Activated naive CD8-positive, alpha-beta T cell treated with anti-CD3 and anti-CD28 coated beads, Interleukin-2, amount 10 ng/mL, durations not matched to agents 7 days and 5 days (primary cell): ENCODE results near the gene PRR4. TPM values are rescaled to one million over a fixed set of nuclear protein-coding genes. Genes with fewer than 3 reads are reported as not detected.

Experiments
- ATAC-seq: fragments of 150-1000 bp; cut with Tn5 transposase; one replicate; pipeline ENCODE4 v1.10.0; 2021; ENCODE audit warnings: low read depth, moderate library complexity
- POLR2A ChIA-PET: fragments of 350-600 bp; sonication (Branson Sonifier 250); formaldehyde crosslinking; loops from one replicate; lab custom pipeline; 2021; ENCODE audit warnings: antibody characterized with exemption; lab: Charles Lee
- DNase-seq: peaks from one replicate; pipeline ENCODE4 v3.0.0; 2021
- H3K27ac Mint-ChIP-seq: one replicate; pipeline ENCODE4 v1.8.0; 2022; ENCODE audit warnings: mild to moderate bottlenecking, mixed read lengths
- H3K27me3 Mint-ChIP-seq: one replicate; pipeline ENCODE4 v1.8.0; 2022; ENCODE audit warnings: mild to moderate bottlenecking, moderate library complexity, mixed read lengths
- H3K36me3 Mint-ChIP-seq: one replicate; pipeline ENCODE4 v1.8.0; 2021; ENCODE audit warnings: mild to moderate bottlenecking, mixed read lengths
- H3K4me1 Mint-ChIP-seq: one replicate; pipeline ENCODE4 v1.8.0; 2021; ENCODE audit warnings: mixed read lengths
- H3K4me3 Mint-ChIP-seq: one replicate; pipeline ENCODE4 v1.8.0; 2022; ENCODE audit warnings: mild to moderate bottlenecking, moderate library complexity, mixed read lengths
- H3K9me3 Mint-ChIP-seq: one replicate; pipeline ENCODE4 v1.8.0; 2021; ENCODE audit warnings: mixed read lengths
- total RNA-seq, 2 experiments: library from RNA; stranded (reverse); gene quantifications; one replicate each; pipeline ENCODE4 v1.2.3, GENCODE V29; 2021

Gene PRR4, protein sequence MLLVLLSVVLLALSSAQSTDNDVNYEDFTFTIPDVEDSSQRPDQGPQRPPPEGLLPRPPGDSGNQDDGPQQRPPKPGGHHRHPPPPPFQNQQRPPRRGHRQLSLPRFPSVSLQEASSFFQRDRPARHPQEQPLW
- 1 to 10 TPM; 1.2 to 1.6 TPM for total RNA-seq

GRCh38 chr12:10849425-10849878, at the start of gene PRR4:
TSS of gene PRR4 (minus strand) at chr12:10849475. CDS start at chr12:10849437, 38 bp downstream.
- DNase-seq, result no peak
- ATAC-seq, result peak; percentile 83
- H3K27me3 Mint-ChIP-seq, result no peaks in the 10 kb centered on the region
- POLR2A ChIA-PET, result interaction anchor here (3.8 kb wide), 1 partner anchor 322 kb away, joined by 16 read pairs; the partner anchor contains the start of gene SMIM10L1
- peak within 1 kb of the TSS; percentile 75 for H3K27ac Mint-ChIP-seq
- H3K4me1 Mint-ChIP-seq, result peaks cover 38% of the 10 kb centered on the region
- peak within 1 kb of the TSS; percentile 31 for H3K4me3 Mint-ChIP-seq
- H3K9me3 Mint-ChIP-seq, result peaks cover 19% of the 10 kb centered on the region
- peaks cover 52% of the 10 kb centered on the region for H3K36me3 Mint-ChIP-seq

- peaks cover 1% of the 10 kb centered on the region for H3K9me3 Mint-ChIP-seq
- H3K27ac Mint-ChIP-seq, result no peak overlapping the region
- POLR2A ChIA-PET, result no interaction called here
- H3K4me3 Mint-ChIP-seq, result no peak overlapping the region
- ATAC-seq (no peak), DNase-seq (no peak)
- H3K27me3 Mint-ChIP-seq, result no peaks in the 10 kb centered on the region
- H3K4me1 Mint-ChIP-seq, result peaks cover 3% of the 10 kb centered on the region
- H3K36me3 Mint-ChIP-seq, result peaks cover 15% of the 10 kb centered on the region
Measured at GRCh38 chr12:10896854-10897253, 47.6 kb upstream of the PRR4 start.

DNA sequence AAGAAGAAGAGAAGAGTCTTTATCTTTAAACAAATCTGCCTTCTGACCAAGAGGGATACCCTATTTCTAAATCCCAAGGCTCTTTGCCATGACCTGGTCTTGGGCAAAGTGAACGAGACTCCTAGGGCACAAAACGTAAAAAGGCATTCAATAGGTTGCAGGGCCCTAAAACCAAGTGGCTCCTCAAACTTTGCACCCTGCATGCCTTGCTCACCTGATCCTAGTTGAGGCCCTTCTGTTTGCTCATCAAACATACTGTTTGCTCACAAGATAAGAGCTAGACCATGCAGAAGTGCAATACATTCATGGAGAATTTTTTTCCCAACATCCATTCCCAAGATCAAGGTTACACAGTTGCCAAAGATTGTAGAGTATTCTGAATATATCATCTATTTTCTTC, 42.7 kb upstream of the PRR4 start:
- no peak for DNase-seq
- peaks cover 2% of the 10 kb centered on the region for H3K4me1 Mint-ChIP-seq
- POLR2A ChIA-PET, result no interaction called here
- H3K36me3 Mint-ChIP-seq, result peaks cover 21% of the 10 kb centered on the region
- no peaks in the 10 kb centered on the region for H3K27me3 Mint-ChIP-seq
- ATAC-seq, result no peak
- no peak overlapping the region for H3K4me3 Mint-ChIP-seq
- peaks cover 1% of the 10 kb centered on the region for H3K9me3 Mint-ChIP-seq
- H3K27ac Mint-ChIP-seq, result no peak overlapping the region

DNA sequence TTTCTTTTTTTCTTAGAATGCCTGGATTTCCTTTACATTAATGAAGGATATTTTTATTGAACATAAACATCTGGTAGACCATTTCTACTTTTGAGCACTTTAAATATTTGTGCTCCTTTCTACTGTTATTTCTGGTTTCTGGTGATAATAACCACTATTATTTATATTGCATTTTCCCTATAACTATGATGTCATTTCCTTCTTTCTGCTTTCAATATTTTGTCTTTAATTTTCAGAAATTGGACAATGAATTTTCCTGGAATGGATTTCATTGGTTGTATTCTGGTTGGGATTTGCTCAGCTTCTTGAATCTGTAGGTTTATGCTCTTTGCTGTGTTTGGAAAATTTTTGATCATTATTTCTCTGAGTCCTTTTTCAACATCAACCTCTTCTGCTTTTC, 40.0 kb upstream of the PRR4 start:
- Mint-ChIP-seq H3K4me3 (no peak overlapping the region), H3K27me3 (no peaks in the 10 kb centered on the region), H3K36me3 (peaks cover 17% of the 10 kb centered on the region), H3K4me1 (peaks cover 6% of the 10 kb centered on the region), H3K27ac (no peak overlapping the region), H3K9me3 (peaks cover 1% of the 10 kb centered on the region)
- POLR2A ChIA-PET, result no interaction called here
- no peak for ATAC-seq
- no peak for DNase-seq

- Mint-ChIP-seq H3K27me3 (no peaks in the 10 kb centered on the region), H3K4me3 (no peak within 1 kb of the TSS), H3K4me1 (peaks cover 5% of the 10 kb centered on the region), H3K36me3 (peaks cover 10% of the 10 kb centered on the region), H3K9me3 (no peaks in the 10 kb centered on the region), H3K27ac (no peak within 1 kb of the TSS)
- DNase-seq (no peak), ATAC-seq (no peak)
- POLR2A ChIA-PET, result no interaction called here
Measured at GRCh38 chr12:10884086-10884725, 34.9 kb upstream of the PRR4 start, which contains the start of gene PRH1. TSS of gene PRH1 (minus strand) at chr12:10884255. CDS start at chr12:10884217, 38 bp downstream.

DNA sequence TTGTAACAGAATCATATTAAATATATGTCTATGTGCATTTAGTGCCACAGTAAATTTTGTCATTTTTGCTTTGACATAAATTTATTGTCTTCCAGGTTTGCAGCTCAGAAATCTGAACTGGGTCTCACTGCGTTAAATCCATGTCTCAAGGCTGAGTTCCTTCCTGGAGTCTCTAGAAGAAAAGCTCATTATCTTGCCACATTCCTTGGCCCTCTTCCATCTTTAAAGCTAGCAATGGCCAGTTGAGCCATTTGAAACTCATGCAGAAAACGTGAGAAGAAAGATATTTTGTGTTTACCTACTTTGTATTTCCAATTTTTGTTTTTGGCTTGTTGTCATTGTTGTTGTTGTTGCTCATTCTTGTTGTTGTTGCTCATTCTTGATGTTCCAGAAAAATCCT, 24.1 kb upstream of the PRR4 start:
- Mint-ChIP-seq H3K9me3 (peaks cover 6% of the 10 kb centered on the region), H3K36me3 (peaks cover 27% of the 10 kb centered on the region), H3K27ac (no peak overlapping the region), H3K4me1 (no peaks in the 10 kb centered on the region), H3K4me3 (no peak overlapping the region), H3K27me3 (no peaks in the 10 kb centered on the region)
- POLR2A ChIA-PET, result no interaction called here
- ATAC-seq, result no peak
- DNase-seq, result no peak

GRCh38 chr12:10867381-10867780, 18.1 kb upstream of the PRR4 start:
- DNase-seq (no peak), ATAC-seq (no peak)
- Mint-ChIP-seq H3K9me3 (peaks cover 1% of the 10 kb centered on the region), H3K36me3 (peaks cover 8% of the 10 kb centered on the region), H3K27ac (no peak overlapping the region), H3K27me3 (no peaks in the 10 kb centered on the region), H3K4me1 (no peaks in the 10 kb centered on the region), H3K4me3 (no peak overlapping the region)
- POLR2A ChIA-PET, result no interaction called here

- H3K4me3 Mint-ChIP-seq, result no peak overlapping the region
- no peaks in the 10 kb centered on the region for H3K27me3 Mint-ChIP-seq
- DNase-seq, result no peak
- no peak overlapping the region for H3K27ac Mint-ChIP-seq
- peaks cover under 1% of the 10 kb centered on the region for H3K4me1 Mint-ChIP-seq
- POLR2A ChIA-PET, result no interaction called here
- peaks cover 23% of the 10 kb centered on the region for H3K36me3 Mint-ChIP-seq
- H3K9me3 Mint-ChIP-seq, result peaks cover 14% of the 10 kb centered on the region
- ATAC-seq, result no peak
Measured at GRCh38 chr12:10863512-10864218, 14.4 kb upstream of the PRR4 start.

DNA sequence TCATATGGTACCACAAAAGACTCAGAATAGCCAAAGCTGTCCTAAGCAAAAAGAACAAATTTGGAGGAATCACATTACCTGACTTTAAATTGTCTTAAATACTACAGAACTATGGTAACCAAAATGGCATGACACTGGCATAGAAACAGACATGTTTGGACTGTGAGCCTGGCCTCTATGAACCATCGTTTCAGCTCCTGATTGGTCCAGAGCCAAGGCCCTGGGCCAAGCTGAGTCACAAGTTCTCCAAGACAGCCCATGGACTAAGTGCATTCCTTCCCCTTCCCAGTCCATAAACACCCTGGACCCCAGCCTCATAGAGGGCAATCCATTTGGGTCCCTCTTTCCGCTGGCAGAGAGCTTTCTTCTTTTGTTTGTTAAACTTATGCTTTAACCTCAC, 12.1 kb upstream of the PRR4 start:
- H3K27ac Mint-ChIP-seq, result no peak overlapping the region
- DNase-seq (no peak), ATAC-seq (no peak)
- H3K27me3 Mint-ChIP-seq, result no peaks in the 10 kb centered on the region
- peaks cover 3% of the 10 kb centered on the region for H3K4me1 Mint-ChIP-seq
- POLR2A ChIA-PET, result no interaction called here
- H3K4me3 Mint-ChIP-seq, result no peak overlapping the region
- H3K9me3 Mint-ChIP-seq, result peaks cover 30% of the 10 kb centered on the region
- H3K36me3 Mint-ChIP-seq, result peaks cover 40% of the 10 kb centered on the region

DNA sequence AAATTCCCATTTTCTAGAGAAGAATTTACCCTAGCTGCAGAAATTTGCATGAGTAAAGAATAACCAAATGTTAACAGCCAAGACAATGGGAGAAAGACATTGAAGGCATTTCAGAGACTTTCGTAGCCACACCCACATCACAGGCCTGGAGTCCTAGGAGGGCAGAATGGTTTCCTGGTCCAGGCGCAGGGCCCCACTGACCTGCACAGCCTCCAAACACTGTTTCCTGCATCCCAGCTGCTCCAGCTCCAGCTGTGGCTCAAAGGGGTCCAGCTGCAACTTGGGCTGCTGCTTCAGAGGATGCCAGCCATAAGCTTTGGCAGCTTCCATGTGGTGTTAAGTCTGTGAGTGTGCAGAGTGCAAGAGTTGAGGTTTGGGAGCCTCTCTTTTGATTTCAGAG, 6.5 kb upstream of the PRR4 start:
- POLR2A ChIA-PET, result no interaction called here
- Mint-ChIP-seq H3K4me3 (no peak overlapping the region), H3K27ac (no peak overlapping the region), H3K4me1 (peaks cover 21% of the 10 kb centered on the region), H3K27me3 (no peaks in the 10 kb centered on the region), H3K36me3 (peaks cover 57% of the 10 kb centered on the region), H3K9me3 (peaks cover 40% of the 10 kb centered on the region)
- no peak for ATAC-seq
- DNase-seq, result no peak

GRCh38 chr12:10853776-10854175, 4.5 kb upstream of the PRR4 start:
- peaks cover 36% of the 10 kb centered on the region for H3K4me1 Mint-ChIP-seq
- H3K9me3 Mint-ChIP-seq, result peaks cover 40% of the 10 kb centered on the region
- no peaks in the 10 kb centered on the region for H3K27me3 Mint-ChIP-seq
- peaks cover 57% of the 10 kb centered on the region for H3K36me3 Mint-ChIP-seq
- POLR2A ChIA-PET, result no interaction called here
- ATAC-seq, result no peak
- DNase-seq, result no peak
- H3K4me3 Mint-ChIP-seq, result no peak overlapping the region
- H3K27ac Mint-ChIP-seq, result peak overlapping the region; percentile 32

GRCh38 chr12:10851243-10851858, 2.1 kb upstream of the PRR4 start:
- Mint-ChIP-seq H3K36me3 (peaks cover 58% of the 10 kb centered on the region), H3K27ac (peak overlapping the region; percentile 75), H3K4me1 (peaks cover 38% of the 10 kb centered on the region), H3K4me3 (no peak overlapping the region), H3K9me3 (peaks cover 29% of the 10 kb centered on the region), H3K27me3 (no peaks in the 10 kb centered on the region)
- ATAC-seq, result no peak
- DNase-seq, result no peak
- POLR2A ChIA-PET, result interaction anchor here (3.8 kb wide), 1 partner anchor 320 kb away, joined by 16 read pairs; the partner anchor contains the start of gene SMIM10L1

- Mint-ChIP-seq H3K4me3 (no peak overlapping the region), H3K4me1 (peaks cover 36% of the 10 kb centered on the region), H3K9me3 (peaks cover 19% of the 10 kb centered on the region), H3K27me3 (no peaks in the 10 kb centered on the region), H3K27ac (no peak overlapping the region), H3K36me3 (peaks cover 52% of the 10 kb centered on the region)
- POLR2A ChIA-PET, result interaction anchor here (0.7 to 3.8 kb wide), 2 partner anchors 323 to 696 kb away, joined by 3 to 16 read pairs; partner anchors contain the start of gene SMIM10L1
- DNase-seq (no peak), ATAC-seq (no peak)
Measured at GRCh38 chr12:10847744-10848143, 1.5 kb downstream of the PRR4 start.
